ENCODE results near the gene MUC5B. TPM values are rescaled to one million over a fixed set of nuclear protein-coding genes. Genes with fewer than 3 reads are reported as not detected.

MUC5B gene
- total RNA-seq, 1 donor from 2014 or later = not detected

DNA sequence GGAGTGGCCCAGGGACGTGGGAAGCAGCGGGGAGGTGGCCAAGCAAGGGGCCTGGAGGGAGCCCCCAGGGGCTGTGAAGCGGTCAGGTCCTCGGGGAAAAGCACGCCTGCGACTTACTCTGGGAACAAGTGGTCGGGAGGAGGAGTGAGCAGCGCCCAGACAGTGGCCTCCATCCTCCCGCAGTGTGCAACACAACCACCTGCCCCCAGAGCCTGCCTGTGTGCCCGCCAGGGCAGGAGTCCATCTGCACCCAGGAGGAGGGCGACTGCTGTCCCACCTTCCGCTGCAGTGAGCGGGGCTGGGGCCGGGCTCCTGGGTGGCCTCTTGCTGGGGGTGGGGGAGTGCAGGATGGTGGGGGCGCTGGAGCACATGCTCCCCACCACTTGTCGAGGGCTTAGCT is 35.0 kb downstream of the MUC5B start:
- Mint-ChIP-seq H3K36me3 (ENCODE audit: insufficient read depth) (no peaks in the 10 kb centered on the region), H3K27me3 (peaks cover 4% of the 10 kb centered on the region), H3K4me1 (ENCODE audit: low read depth) (peaks cover 3% of the 10 kb centered on the region), H3K27ac (no peak overlapping the region), H3K9me3 (ENCODE audit: low read depth) (no peaks in the 10 kb centered on the region), H3K4me3 (ENCODE audit: low read depth) (no peak overlapping the region)
- TF ChIP-seq, protein P1, sequence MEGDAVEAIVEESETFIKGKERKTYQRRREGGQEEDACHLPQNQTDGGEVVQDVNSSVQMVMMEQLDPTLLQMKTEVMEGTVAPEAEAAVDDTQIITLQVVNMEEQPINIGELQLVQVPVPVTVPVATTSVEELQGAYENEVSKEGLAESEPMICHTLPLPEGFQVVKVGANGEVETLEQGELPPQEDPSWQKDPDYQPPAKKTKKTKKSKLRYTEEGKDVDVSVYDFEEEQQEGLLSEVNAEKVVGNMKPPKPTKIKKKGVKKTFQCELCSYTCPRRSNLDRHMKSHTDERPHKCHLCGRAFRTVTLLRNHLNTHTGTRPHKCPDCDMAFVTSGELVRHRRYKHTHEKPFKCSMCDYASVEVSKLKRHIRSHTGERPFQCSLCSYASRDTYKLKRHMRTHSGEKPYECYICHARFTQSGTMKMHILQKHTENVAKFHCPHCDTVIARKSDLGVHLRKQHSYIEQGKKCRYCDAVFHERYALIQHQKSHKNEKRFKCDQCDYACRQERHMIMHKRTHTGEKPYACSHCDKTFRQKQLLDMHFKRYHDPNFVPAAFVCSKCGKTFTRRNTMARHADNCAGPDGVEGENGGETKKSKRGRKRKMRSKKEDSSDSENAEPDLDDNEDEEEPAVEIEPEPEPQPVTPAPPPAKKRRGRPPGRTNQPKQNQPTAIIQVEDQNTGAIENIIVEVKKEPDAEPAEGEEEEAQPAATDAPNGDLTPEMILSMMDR (IDR thresholded peaks at IDR 0.05; ENCODE audit: unreplicated experiment) = no peak
- no peak for DNase-seq (ENCODE audit: low spot score, unreplicated experiment)

DNA sequence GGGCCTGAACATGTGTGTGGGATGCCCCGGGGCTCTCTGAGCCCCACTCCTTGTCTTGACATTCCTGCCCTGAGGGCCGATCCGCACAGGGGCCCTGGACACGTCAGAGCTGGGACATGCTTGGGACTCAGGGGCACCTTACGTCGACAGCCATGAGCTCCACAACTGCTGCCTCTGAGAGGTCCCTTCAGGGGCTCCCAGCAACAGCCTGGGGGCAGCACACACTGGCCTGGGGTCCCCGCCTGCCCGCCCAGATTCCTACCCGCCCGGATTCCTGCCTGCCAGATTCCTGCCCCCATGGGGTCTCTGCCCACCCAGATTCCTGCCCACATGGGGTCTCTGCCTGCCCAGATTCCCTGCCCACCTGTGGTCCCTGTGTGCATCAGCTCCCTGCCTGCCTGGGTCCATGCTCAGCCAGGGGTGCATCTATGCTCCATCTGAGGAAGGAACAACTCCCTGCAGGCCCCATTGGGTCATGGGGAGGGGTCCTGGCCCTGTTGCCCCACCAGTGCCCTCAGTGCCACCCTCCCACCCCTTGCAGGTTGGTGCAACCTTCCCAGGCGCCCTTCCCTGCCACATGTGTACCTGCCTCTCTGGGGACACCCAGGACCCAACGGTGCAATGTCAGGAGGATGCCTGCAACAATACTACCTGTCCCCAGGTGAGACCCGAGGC is 35.7 kb downstream of the MUC5B start:
- TF ChIP-seq, protein P1 (IDR thresholded peaks at IDR 0.05; ENCODE audit: unreplicated experiment) = no peak
- peaks cover 3% of the 10 kb centered on the region for H3K4me1 Mint-ChIP-seq (ENCODE audit: low read depth)
- H3K4me3 Mint-ChIP-seq (ENCODE audit: low read depth) = no peak overlapping the region
- H3K9me3 Mint-ChIP-seq (ENCODE audit: low read depth) = no peaks in the 10 kb centered on the region
- DNase-seq (ENCODE audit: low spot score, unreplicated experiment) = no peak
- H3K36me3 Mint-ChIP-seq (ENCODE audit: insufficient read depth) = no peaks in the 10 kb centered on the region
- no peak overlapping the region for H3K27ac Mint-ChIP-seq
- peaks cover 4% of the 10 kb centered on the region for H3K27me3 Mint-ChIP-seq

DNA sequence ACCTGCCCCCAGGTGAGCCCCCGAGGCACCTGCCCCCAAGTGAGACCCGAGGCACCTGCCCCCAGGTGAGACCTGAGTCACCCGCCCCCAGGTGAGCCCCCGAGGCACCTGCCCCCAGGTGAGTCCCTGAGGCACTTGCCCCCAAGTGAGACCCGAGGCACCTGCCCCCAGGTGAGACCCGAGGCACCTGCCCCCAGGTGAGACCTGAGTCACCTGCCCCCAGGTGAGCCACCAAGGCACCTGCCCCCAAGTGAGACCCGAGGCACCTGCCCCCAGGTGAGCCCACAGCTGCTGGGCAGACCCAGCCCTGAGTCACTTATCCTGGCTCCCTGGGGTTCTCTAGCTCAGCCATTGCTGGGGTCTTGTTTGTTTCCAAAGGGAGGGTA is 36.2 kb downstream of the MUC5B start:
- DNase-seq (ENCODE audit: low spot score, unreplicated experiment) = no peak
- TF ChIP-seq, protein P1 (IDR thresholded peaks at IDR 0.05; ENCODE audit: unreplicated experiment) = no peak
- Mint-ChIP-seq H3K27ac (no peak overlapping the region), H3K4me1 (ENCODE audit: low read depth) (peaks cover 3% of the 10 kb centered on the region), H3K36me3 (ENCODE audit: insufficient read depth) (no peaks in the 10 kb centered on the region), H3K4me3 (ENCODE audit: low read depth) (no peak overlapping the region), H3K9me3 (ENCODE audit: low read depth) (no peaks in the 10 kb centered on the region), H3K27me3 (no peaks in the 10 kb centered on the region)

DNA sequence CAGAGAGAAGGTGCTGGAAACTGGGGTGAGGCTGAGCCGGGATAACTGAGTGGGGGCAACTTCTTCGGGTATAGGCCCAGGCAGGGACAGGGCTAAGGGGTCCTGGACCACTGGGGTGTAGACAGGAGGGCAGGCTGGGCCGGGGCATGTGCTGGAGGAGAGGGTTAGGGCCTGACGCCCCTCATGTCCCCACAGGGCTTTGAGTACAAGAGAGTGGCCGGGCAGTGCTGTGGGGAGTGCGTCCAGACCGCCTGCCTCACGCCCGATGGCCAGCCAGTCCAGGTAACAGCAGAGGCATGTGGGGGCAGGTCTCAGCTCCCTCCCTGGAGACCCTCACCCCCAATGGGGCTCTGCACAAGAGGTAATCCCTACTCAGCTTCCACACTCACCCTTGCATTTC is 36.7 kb downstream of the MUC5B start:
- TF ChIP-seq, protein P1 (IDR thresholded peaks at IDR 0.05; ENCODE audit: unreplicated experiment) = no peak

DNA sequence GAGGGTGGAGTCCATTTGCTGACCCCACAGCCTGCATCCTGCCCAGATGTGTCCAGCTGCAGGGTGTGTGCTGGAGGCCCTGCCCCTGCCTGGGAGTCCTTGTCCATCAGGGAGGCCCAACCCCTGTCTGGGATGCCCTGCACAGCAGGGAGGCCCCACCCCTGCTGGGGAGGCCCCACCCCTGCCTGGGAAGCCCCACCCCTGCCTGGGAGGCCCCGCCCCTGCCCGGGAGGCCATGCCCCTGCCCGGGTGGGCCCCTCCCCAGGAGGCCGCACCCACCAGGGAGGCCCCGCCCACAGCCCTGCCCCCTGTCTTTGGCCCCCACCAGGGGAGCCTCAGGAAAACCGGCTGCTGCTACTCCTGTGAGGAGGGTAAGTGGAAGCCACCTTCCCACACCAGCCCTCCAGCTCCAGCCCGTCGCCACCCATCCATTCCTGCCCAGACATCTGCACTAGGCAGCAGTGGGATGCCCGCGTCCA is 37.2 kb downstream of the MUC5B start:
- TF ChIP-seq, protein P1 (IDR thresholded peaks at IDR 0.05; ENCODE audit: unreplicated experiment) = no peak
- Mint-ChIP-seq H3K27ac (no peak overlapping the region), H3K36me3 (ENCODE audit: insufficient read depth) (peaks cover 3% of the 10 kb centered on the region), H3K9me3 (ENCODE audit: low read depth) (peaks cover 7% of the 10 kb centered on the region), H3K27me3 (no peaks in the 10 kb centered on the region), H3K4me1 (ENCODE audit: low read depth) (peaks cover 3% of the 10 kb centered on the region), H3K4me3 (ENCODE audit: low read depth) (no peak overlapping the region)
- DNase-seq (ENCODE audit: low spot score, unreplicated experiment) = no peak

More for the DNA sequence above, 36.7 kb downstream of the MUC5B start:
- H3K4me1 Mint-ChIP-seq (ENCODE audit: low read depth) = peaks cover 3% of the 10 kb centered on the region
- H3K4me3 Mint-ChIP-seq (ENCODE audit: low read depth) = no peak overlapping the region
- peaks cover 2% of the 10 kb centered on the region for H3K9me3 Mint-ChIP-seq (ENCODE audit: low read depth)
- no peak for DNase-seq (ENCODE audit: low spot score, unreplicated experiment)
- no peak overlapping the region for H3K27ac Mint-ChIP-seq
- H3K36me3 Mint-ChIP-seq (ENCODE audit: insufficient read depth) = peaks cover 2% of the 10 kb centered on the region
- H3K27me3 Mint-ChIP-seq = no peaks in the 10 kb centered on the region

Data from progenitor cell of endocrine pancreas (in vitro differentiated cells).